K562 (cell line): ENCODE results near the gene PHF1. TPM values are rescaled to one million over a fixed set of nuclear protein-coding genes. Genes with fewer than 3 reads are reported as not detected.

Experiments
- ARID1B ChIP-seq: fragments of 450-650 bp; IDR thresholded peaks from 2 replicates; pipeline ENCODE4 v1.6.1; 2016; ENCODE audit warnings: antibody characterized with exemption, mild to moderate bottlenecking, inconsistent platforms
- BCOR ChIP-seq: fragments of 450-650 bp; IDR thresholded peaks from 2 replicates; pipeline ENCODE4 v1.6.1; 2016
- DDX20 ChIP-seq: fragments of 450-650 bp; IDR thresholded peaks from 2 replicates; pipeline ENCODE4 v1.6.1; 2016; ENCODE audit warnings: missing genetic modification characterization, low read depth, mild to moderate bottlenecking, missing compliant biosample characterization, moderate library complexity
- E2F6 ChIP-seq, 2 experiments: IDR thresholded peaks; 2 replicates each; pipeline ENCODE4 v1.6.1; 2011; ENCODE audit warnings: borderline replicate concordance in 1 of 2, control low read depth in 1 of 2, low read depth in 1 of 2, low read length in 1 of 2, mild to moderate bottlenecking in 1 of 2, mixed read lengths in 1 of 2, moderate library complexity in 1 of 2; ENCODE audit not compliant: insufficient read depth in 1 of 2, insufficient read length in 1 of 2, poor library complexity in 1 of 2, severe bottlenecking in 1 of 2; ENCODE audit errors: extremely low read depth in 1 of 2
- HMBOX1 ChIP-seq: sonication (generic); IDR thresholded peaks from 2 replicates; pipeline ENCODE4 v1.6.1; 2016
- MNT ChIP-seq, 2 experiments: fragments of 450-650 bp; conservative IDR thresholded peaks; 2 replicates each; pipeline ENCODE4 v1.6.1; 2017; ENCODE audit warnings: mild to moderate bottlenecking in 2 of 2, moderate library complexity in 2 of 2
- NFXL1 ChIP-seq: fragments of 450-650 bp; formaldehyde crosslinking; IDR thresholded peaks from 2 replicates; pipeline ENCODE4 v1.4.0; 2021; ENCODE audit warnings: mild to moderate bottlenecking
- PHB ChIP-seq: fragments of 250-450 bp; sonication (Bioruptor Pico); IDR thresholded peaks from 2 replicates; pipeline ENCODE4 v1.5.0; 2021
- RBM39 ChIP-seq: fragments of 200-400 bp; formaldehyde crosslinking; optimal IDR thresholded peaks from 2 replicates; pipeline ENCODE3; 2018; ENCODE audit warnings: low read depth, low read length
- RCOR1 ChIP-seq, 2 experiments: IDR thresholded peaks; 2 replicates each; pipeline ENCODE4 v1.6.1; 2012; ENCODE audit warnings: low read depth in 2 of 2, low read length in 2 of 2, borderline replicate concordance in 1 of 2, improper control_type of control experiment in 1 of 2
- SRSF3 ChIP-seq: fragments of 200-400 bp; formaldehyde crosslinking; IDR thresholded peaks from 2 replicates; pipeline ENCODE4 v1.6.1; 2016; ENCODE audit warnings: mild to moderate bottlenecking, low read length, moderate library complexity; ENCODE audit not compliant: insufficient read depth
- TAF7 ChIP-seq: fragments of 450-650 bp; IDR thresholded peaks from 2 replicates; pipeline ENCODE4 v1.6.1; 2016; ENCODE audit warnings: missing genetic modification characterization, missing compliant biosample characterization
- ZBTB12 ChIP-seq: fragments of 250-450 bp; sonication (Bioruptor Pico); IDR thresholded peaks from 2 replicates; pipeline ENCODE4 v1.4.0; 2020
- ZNF282 ChIP-seq: sonication (generic); formaldehyde crosslinking; IDR thresholded peaks from 2 replicates; pipeline ENCODE4 v1.8.1; 2023; ENCODE audit warnings: missing genetic modification reagents
- ZNF75A ChIP-seq: fragments of 450-650 bp; formaldehyde crosslinking; IDR thresholded peaks from 2 replicates; pipeline ENCODE4 v1.4.0; 2020; ENCODE audit warnings: mild to moderate bottlenecking
- ZZZ3 ChIP-seq: fragments of 450-650 bp; IDR thresholded peaks from 2 replicates; pipeline ENCODE4 v1.6.1; 2016; ENCODE audit warnings: antibody characterized with exemption, mild to moderate bottlenecking, moderate library complexity
- polyA plus RNA-seq, 8 experiments: library from polyadenylated mRNA; depleted of rRNA in 4 of 8; stranded (reverse) in 5 of 8; unstranded in 3 of 8; fragments of >200 nt; fragmentation: Nextera tagmentation in 2 of 8; fragmentation: Illumina TruSeq in 1 of 8; extraction: Ambion mirVana in 2 of 8; extraction: Trizol in 1 of 8; gene quantifications; 2 replicates each; pipeline versions ENCODE4 v1.2.1 to v1.2.3, GENCODE V29; 2011 to 2014; ENCODE audit warnings: inconsistent platforms in 1 of 8, missing spikeins in 1 of 8
- total RNA-seq, 7 experiments: library from RNA; depleted of rRNA in 6 of 7; stranded (reverse); fragments of >200 nt in 6 of 7; fragmentation: Illumina TruSeq in 2 of 7; extraction: Trizol in 2 of 7; gene quantifications; 2 replicates each; pipeline versions ENCODE4 v1.2.1 to v1.2.3, GENCODE V29; 2011 to 2021; ENCODE audit warnings: low replicate concordance in 1 of 7
- TF ChIP-seq, protein P1 (sequence below): fragments of 450-650 bp; IDR thresholded peaks from 2 replicates; pipeline ENCODE4 v1.6.1; 2016; ENCODE audit warnings: antibody characterized with exemption
- TF ChIP-seq, protein P2 (sequence below): fragments of 250-450 bp; sonication (Bioruptor Pico); IDR thresholded peaks from 2 replicates; pipeline ENCODE4 v1.6.1; 2021; ENCODE audit warnings: mild to moderate bottlenecking

The PHF1 gene
- total and polyA plus RNA-seq, 9 of the 15 experiments (the other 6 are each of a cell fraction or from before 2014, with no cell fraction given) = 3.7 to 64.2 (median 33.7) TPM

- TF ChIP-seq, protein P1, sequence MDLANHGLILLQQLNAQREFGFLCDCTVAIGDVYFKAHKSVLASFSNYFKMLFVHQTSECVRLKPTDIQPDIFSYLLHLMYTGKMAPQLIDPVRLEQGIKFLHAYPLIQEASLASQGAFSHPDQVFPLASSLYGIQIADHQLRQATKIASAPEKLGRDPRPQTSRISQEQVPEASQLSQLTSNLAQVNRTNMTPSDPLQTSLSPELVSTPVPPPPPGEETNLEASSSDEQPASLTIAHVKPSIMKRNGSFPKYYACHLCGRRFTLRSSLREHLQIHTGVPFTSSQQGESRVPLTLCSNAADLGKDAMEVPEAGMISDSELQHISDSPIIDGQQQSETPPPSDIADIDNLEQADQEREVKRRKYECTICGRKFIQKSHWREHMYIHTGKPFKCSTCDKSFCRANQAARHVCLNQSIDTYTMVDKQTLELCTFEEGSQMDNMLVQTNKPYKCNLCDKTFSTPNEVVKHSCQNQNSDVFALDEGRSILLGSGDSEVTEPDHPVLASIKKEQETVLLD = no peak
- TF ChIP-seq PHB (CRISPR knock-in tag) (no peak), RCOR1 (IDR thresholded peaks at IDR 0.05; ENCODE audit: borderline replicate concordance in 1 of 2, low read depth in 2 of 2, low read length in 2 of 2) (no peak; a peak in 1 of 4 replicates), ZBTB12 (no peak), DDX20 (tag) (no peak), ZNF282 (CRISPR knock-in tag) (no peak), RBM39 (no peak), HMBOX1 (no peak), E2F6 (IDR thresholded peaks at IDR 0.05; ENCODE audit: borderline replicate concordance in 1 of 2, extremely low read depth in 1 of 2, insufficient read depth in 1 of 2, insufficient read length in 1 of 2, low read depth in 1 of 2, low read length in 1 of 2, poor library complexity in 1 of 2, severe bottlenecking in 1 of 2) (no peak), ARID1B (no peak), SRSF3 (no peak), BCOR (no peak), ZNF75A (CRISPR knock-in tag) (no peak), NFXL1 (CRISPR knock-in tag) (no peak), ZZZ3 (no peak), TAF7 (no peak), MNT (conservative IDR thresholded peaks at IDR 0.05) (peak in 1 of 2 experiments; percentile 40; a peak in 2 of 4 replicates)
- TF ChIP-seq, protein P2, sequence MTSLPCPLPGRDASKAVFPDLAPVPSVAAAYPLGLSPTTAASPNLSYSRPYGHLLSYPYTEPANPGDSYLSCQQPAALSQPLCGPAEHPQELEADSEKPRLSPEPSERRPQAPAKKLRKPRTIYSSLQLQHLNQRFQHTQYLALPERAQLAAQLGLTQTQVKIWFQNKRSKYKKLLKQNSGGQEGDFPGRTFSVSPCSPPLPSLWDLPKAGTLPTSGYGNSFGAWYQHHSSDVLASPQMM (CRISPR knock-in tag) = no peak
Observed at GRCh38 chr6:33430991-33431879, 20.4 kb downstream of the PHF1 start (continued).
